WTC11 (cell line): ENCODE measurements around the gene OGT. TPM values are rescaled to one million over a fixed set of nuclear protein-coding genes. Genes with fewer than 3 reads are reported as not detected.

ENCODE experiments used
- ATAC-seq: fragments of 200-7000 bp; cut with Tn5 transposase; 2 replicates; pipeline ENCODE4 v1.10.0; 2021; ENCODE audit warnings: mild to moderate bottlenecking, moderate library complexity
- CTCF ChIA-PET: fragments of 300-600 bp; sonication (Branson Sonifier 250); formaldehyde crosslinking; loops from one replicate; lab custom pipeline; 2021; ENCODE audit warnings: antibody characterized with exemption; lab: Charles Lee
- POLR2A ChIA-PET: fragments of 350-600 bp; sonication (Branson Sonifier 250); formaldehyde crosslinking; loops from one replicate; lab custom pipeline; 2021; ENCODE audit warnings: antibody characterized with exemption; lab: Charles Lee
- DNase-seq: peaks from one replicate; pipeline ENCODE4 v3.0.0; 2021; ENCODE audit warnings: low spot score
- H3K27ac Mint-ChIP-seq: 2 replicates; pipeline ENCODE4 v1.8.0; 2021; ENCODE audit warnings: mixed read lengths
- H3K27me3 Mint-ChIP-seq: 2 replicates; pipeline ENCODE4 v1.8.0; 2021; ENCODE audit warnings: low read depth, mild to moderate bottlenecking, moderate library complexity, mixed read lengths
- H3K36me3 Mint-ChIP-seq: 2 replicates; pipeline ENCODE4 v1.8.0; 2021; ENCODE audit warnings: mixed read lengths
- H3K4me1 Mint-ChIP-seq: 2 replicates; pipeline ENCODE4 v1.8.0; 2022; ENCODE audit warnings: mixed read lengths
- H3K4me3 Mint-ChIP-seq: 2 replicates; pipeline ENCODE4 v1.8.0; 2021; ENCODE audit warnings: mild to moderate bottlenecking, moderate library complexity, mixed read lengths
- H3K9me3 Mint-ChIP-seq: 2 replicates; pipeline ENCODE4 v1.8.0; 2021; ENCODE audit warnings: mixed read lengths
- CREB1 ChIP-seq: sonication (generic); formaldehyde crosslinking; IDR thresholded peaks from 2 replicates; pipeline ENCODE4 v1.8.0; 2023; ENCODE audit warnings: mild to moderate bottlenecking, missing genetic modification reagents
- GABPB1 ChIP-seq: sonication (generic); formaldehyde crosslinking; IDR thresholded peaks from 2 replicates; pipeline ENCODE4 v1.8.1; 2023; ENCODE audit warnings: mild to moderate bottlenecking, missing genetic modification reagents
- KAT7 ChIP-seq: sonication (generic); formaldehyde crosslinking; IDR thresholded peaks from 2 replicates; pipeline ENCODE4 v1.8.1; 2023; ENCODE audit warnings: missing genetic modification reagents, mild to moderate bottlenecking, borderline replicate concordance
- RORB ChIP-seq: fragments of 250-450 bp; sonication (Bioruptor Pico); IDR thresholded peaks from 2 replicates; pipeline ENCODE4 v1.9.0; 2021; ENCODE audit warnings: mild to moderate bottlenecking
- ZNF396 ChIP-seq: fragments of 250-450 bp; sonication (Bioruptor Pico); IDR thresholded peaks from 2 replicates; pipeline ENCODE4 v1.8.0; 2021; ENCODE audit warnings: mild to moderate bottlenecking, moderate library complexity, borderline replicate concordance
- total RNA-seq: library from RNA; stranded (reverse); gene quantifications from 3 replicates; pipeline ENCODE4 v1.2.3, GENCODE V29; 2021
- TF ChIP-seq, protein P1 (sequence below): fragments of 250-450 bp; sonication (Bioruptor Pico); IDR thresholded peaks from 2 replicates; pipeline ENCODE4 v1.9.0; 2021; ENCODE audit warnings: mild to moderate bottlenecking, borderline replicate concordance
- TF ChIP-seq, protein P2 (sequence below): sonication (generic); formaldehyde crosslinking; IDR thresholded peaks from 2 replicates; pipeline ENCODE4 v1.8.1; 2023; ENCODE audit warnings: mild to moderate bottlenecking, moderate library complexity, missing genetic modification reagents
- TF ChIP-seq, protein P3 (sequence below): sonication (generic); formaldehyde crosslinking; IDR thresholded peaks from 2 replicates; pipeline ENCODE4 v1.8.1; 2023; ENCODE audit warnings: mild to moderate bottlenecking, missing genetic modification reagents, moderate library complexity
- TF ChIP-seq, protein P4 (sequence below): sonication (generic); formaldehyde crosslinking; IDR thresholded peaks from 2 replicates; pipeline ENCODE4 v1.8.1; 2022; ENCODE audit warnings: low read depth, missing genetic modification reagents, borderline replicate concordance
- TF ChIP-seq, protein P5 (sequence below): sonication (generic); formaldehyde crosslinking; IDR thresholded peaks from 2 replicates; pipeline ENCODE4 v1.8.0; 2022; ENCODE audit warnings: mild to moderate bottlenecking, missing genetic modification reagents
- TF ChIP-seq, protein P6 (sequence below): sonication (generic); formaldehyde crosslinking; conservative IDR thresholded peaks from 2 replicates; pipeline ENCODE4 v1.8.1; 2023; ENCODE audit warnings: mild to moderate bottlenecking, low read depth, missing genetic modification reagents, moderate library complexity

The OGT gene
- total RNA-seq, 1 experiment from 2014 or later = 126 TPM

DNA sequence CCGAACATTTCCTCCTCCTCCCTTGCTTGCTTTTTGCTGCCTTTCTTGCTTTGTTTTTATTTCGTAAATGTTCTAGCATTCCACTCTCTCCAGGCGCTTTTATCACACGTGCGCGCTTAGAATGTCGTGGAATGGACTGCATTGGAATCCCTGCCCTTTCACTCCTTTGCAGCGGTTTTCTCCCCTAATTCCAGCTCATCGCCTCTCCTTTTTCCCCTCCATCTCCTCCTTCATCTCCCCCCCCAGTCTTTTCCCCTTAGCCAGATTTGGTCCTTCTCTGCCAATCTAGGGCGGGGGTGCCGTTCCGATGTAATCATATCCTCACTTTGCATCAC, 579 bp downstream of the OGT start:
- peak overlapping the region; percentile 95 for H3K4me3 Mint-ChIP-seq
- TF ChIP-seq GABPB1 (CRISPR knock-in tag) = peak; percentile 73
- no peak for TF ChIP-seq CREB1 (CRISPR knock-in tag)
- TF ChIP-seq, all 79 proteins: peak for 1
- ChIA-PET POLR2A (interaction anchor here (1.3 to 1.4 kb wide), 2 partner anchors 12 to 250 kb away, joined by 4 read pairs; partner anchors contain the start of gene NONO), CTCF (no interaction called here)
- H3K36me3 Mint-ChIP-seq = peaks cover 19% of the 10 kb centered on the region
- H3K9me3 Mint-ChIP-seq = peaks cover 11% of the 10 kb centered on the region
- H3K27ac Mint-ChIP-seq = peak overlapping the region; percentile 98
- peaks cover 25% of the 10 kb centered on the region for H3K4me1 Mint-ChIP-seq
- ATAC-seq = no peak
- H3K27me3 Mint-ChIP-seq = no peaks in the 10 kb centered on the region
- DNase-seq = no peak

DNA sequence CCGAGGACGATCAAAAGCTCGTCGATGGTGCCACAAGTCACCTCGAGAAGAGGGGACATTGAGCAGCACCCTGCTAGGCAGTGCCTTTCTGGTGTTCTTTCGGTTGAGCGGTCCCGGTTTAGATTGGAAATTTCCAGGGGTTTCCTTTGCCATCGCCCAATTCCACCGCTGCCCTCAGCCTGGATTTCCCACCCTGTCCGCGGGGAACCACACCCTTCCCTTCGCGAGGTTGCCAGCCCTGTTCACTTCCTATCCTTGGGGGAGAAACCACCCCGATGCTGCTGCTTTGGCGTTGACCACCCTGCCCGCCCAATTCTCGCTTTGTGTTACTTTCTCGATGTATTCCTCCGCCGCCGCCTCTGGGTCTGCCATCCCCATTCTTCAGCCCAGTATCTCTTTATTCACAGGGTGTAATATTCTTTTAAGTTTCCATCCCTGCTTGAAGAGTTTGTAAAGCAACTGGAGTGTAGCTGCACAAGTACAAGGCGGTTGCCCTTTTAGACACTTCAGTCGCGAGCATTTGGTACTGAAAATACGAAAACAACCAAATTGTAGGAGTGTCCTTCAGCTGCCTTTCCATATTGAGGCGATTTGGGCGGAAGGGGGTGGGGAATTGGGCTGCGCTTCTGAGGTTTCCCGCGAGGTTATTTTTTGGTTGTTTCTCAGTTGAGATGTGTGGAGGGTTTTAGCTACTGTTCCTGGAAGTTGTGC, 1.1 kb downstream of the OGT start:
- H3K4me3 Mint-ChIP-seq = peak overlapping the region; percentile 95
- H3K27ac Mint-ChIP-seq = peak overlapping the region; percentile 98
- ChIA-PET CTCF (interaction anchor here (0.7 kb wide), 1 partner anchor 70 kb away, joined by 3 read pairs; no protein-coding TSS in a partner anchor), POLR2A (interaction anchor here (0.6 to 1.4 kb wide), 2 partner anchors 251 to 466 kb away, joined by 3 to 4 read pairs; partner anchors contain the start of genes NONO and SNX12)
- H3K27me3 Mint-ChIP-seq = no peaks in the 10 kb centered on the region
- ATAC-seq (no peak), DNase-seq (peak; percentile 16)
- H3K9me3 Mint-ChIP-seq = peaks cover 11% of the 10 kb centered on the region
- H3K4me1 Mint-ChIP-seq = peaks cover 25% of the 10 kb centered on the region
- TF ChIP-seq, protein P1, sequence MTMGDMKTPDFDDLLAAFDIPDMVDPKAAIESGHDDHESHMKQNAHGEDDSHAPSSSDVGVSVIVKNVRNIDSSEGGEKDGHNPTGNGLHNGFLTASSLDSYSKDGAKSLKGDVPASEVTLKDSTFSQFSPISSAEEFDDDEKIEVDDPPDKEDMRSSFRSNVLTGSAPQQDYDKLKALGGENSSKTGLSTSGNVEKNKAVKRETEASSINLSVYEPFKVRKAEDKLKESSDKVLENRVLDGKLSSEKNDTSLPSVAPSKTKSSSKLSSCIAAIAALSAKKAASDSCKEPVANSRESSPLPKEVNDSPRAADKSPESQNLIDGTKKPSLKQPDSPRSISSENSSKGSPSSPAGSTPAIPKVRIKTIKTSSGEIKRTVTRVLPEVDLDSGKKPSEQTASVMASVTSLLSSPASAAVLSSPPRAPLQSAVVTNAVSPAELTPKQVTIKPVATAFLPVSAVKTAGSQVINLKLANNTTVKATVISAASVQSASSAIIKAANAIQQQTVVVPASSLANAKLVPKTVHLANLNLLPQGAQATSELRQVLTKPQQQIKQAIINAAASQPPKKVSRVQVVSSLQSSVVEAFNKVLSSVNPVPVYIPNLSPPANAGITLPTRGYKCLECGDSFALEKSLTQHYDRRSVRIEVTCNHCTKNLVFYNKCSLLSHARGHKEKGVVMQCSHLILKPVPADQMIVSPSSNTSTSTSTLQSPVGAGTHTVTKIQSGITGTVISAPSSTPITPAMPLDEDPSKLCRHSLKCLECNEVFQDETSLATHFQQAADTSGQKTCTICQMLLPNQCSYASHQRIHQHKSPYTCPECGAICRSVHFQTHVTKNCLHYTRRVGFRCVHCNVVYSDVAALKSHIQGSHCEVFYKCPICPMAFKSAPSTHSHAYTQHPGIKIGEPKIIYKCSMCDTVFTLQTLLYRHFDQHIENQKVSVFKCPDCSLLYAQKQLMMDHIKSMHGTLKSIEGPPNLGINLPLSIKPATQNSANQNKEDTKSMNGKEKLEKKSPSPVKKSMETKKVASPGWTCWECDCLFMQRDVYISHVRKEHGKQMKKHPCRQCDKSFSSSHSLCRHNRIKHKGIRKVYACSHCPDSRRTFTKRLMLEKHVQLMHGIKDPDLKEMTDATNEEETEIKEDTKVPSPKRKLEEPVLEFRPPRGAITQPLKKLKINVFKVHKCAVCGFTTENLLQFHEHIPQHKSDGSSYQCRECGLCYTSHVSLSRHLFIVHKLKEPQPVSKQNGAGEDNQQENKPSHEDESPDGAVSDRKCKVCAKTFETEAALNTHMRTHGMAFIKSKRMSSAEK (CRISPR knock-in tag) = no peak
- TF ChIP-seq, protein P2, sequence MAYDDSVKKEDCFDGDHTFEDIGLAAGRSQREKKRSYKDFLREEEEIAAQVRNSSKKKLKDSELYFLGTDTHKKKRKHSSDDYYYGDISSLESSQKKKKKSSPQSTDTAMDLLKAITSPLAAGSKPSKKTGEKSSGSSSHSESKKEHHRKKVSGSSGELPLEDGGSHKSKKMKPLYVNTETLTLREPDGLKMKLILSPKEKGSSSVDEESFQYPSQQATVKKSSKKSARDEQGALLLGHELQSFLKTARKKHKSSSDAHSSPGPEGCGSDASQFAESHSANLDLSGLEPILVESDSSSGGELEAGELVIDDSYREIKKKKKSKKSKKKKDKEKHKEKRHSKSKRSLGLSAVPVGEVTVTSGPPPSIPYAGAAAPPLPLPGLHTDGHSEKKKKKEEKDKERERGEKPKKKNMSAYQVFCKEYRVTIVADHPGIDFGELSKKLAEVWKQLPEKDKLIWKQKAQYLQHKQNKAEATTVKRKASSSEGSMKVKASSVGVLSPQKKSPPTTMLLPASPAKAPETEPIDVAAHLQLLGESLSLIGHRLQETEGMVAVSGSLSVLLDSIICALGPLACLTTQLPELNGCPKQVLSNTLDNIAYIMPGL = 0 out of 2 replicates have a peak, but pooled peaks have one; percentile 37
- TF ChIP-seq, protein P3, sequence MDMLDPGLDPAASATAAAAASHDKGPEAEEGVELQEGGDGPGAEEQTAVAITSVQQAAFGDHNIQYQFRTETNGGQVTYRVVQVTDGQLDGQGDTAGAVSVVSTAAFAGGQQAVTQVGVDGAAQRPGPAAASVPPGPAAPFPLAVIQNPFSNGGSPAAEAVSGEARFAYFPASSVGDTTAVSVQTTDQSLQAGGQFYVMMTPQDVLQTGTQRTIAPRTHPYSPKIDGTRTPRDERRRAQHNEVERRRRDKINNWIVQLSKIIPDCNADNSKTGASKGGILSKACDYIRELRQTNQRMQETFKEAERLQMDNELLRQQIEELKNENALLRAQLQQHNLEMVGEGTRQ = no peak
- H3K36me3 Mint-ChIP-seq = peaks cover 21% of the 10 kb centered on the region

DNA sequence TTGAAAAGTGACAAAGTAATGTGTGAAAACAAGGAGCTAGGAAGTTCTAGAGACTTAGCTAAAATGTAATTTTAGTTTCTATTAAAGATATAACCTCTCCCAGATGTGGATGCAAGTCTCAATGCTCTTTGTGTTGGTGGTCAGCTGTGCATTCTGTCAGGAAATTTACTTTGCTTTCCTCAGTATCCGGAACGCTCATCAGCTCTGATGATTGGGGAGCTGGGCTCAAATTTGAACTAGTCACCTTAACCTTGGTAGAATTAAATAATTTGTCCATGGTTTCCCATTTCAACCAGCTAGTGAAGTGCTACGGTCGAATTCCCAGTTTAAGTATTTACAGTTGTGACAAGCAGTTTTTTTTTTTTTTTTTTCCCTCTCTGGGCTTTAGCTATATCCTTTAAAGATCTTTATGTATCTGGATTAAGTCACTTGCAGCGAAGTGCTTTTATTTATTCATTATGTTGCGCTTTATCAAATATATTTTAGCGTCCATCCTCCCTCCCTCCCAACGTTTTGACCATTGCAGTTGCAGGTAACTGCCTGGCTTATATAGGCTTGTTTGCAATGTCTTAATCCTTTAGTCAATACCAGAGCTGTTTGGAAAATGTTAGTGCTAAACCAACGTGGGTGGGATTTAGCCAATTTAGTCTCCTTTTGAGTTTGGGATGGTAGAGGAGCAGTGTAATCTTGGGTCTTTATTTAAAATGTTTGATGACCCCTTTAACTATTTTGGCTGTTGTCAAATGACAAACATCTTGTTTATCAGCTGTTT, 2.1 kb downstream of the OGT start:
- ChIA-PET POLR2A (interaction anchor here (0.6 kb wide), 1 partner anchor 467 kb away, joined by 3 read pairs; the partner anchor contains the start of gene SNX12), CTCF (interaction anchor here (0.7 kb wide), 1 partner anchor 69 kb away, joined by 3 read pairs; no protein-coding TSS in a partner anchor)
- TF ChIP-seq, protein P4, sequence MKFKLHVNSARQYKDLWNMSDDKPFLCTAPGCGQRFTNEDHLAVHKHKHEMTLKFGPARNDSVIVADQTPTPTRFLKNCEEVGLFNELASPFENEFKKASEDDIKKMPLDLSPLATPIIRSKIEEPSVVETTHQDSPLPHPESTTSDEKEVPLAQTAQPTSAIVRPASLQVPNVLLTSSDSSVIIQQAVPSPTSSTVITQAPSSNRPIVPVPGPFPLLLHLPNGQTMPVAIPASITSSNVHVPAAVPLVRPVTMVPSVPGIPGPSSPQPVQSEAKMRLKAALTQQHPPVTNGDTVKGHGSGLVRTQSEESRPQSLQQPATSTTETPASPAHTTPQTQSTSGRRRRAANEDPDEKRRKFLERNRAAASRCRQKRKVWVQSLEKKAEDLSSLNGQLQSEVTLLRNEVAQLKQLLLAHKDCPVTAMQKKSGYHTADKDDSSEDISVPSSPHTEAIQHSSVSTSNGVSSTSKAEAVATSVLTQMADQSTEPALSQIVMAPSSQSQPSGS (CRISPR knock-in tag) = no peak
- TF ChIP-seq RORB (no peak), ZNF396 (CRISPR knock-in tag) (no peak), KAT7 (CRISPR knock-in tag) (no peak)
- TF ChIP-seq, protein P5, sequence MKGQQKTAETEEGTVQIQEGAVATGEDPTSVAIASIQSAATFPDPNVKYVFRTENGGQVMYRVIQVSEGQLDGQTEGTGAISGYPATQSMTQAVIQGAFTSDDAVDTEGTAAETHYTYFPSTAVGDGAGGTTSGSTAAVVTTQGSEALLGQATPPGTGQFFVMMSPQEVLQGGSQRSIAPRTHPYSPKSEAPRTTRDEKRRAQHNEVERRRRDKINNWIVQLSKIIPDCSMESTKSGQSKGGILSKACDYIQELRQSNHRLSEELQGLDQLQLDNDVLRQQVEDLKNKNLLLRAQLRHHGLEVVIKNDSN (CRISPR knock-in tag) = no peak
- TF ChIP-seq, protein P6, sequence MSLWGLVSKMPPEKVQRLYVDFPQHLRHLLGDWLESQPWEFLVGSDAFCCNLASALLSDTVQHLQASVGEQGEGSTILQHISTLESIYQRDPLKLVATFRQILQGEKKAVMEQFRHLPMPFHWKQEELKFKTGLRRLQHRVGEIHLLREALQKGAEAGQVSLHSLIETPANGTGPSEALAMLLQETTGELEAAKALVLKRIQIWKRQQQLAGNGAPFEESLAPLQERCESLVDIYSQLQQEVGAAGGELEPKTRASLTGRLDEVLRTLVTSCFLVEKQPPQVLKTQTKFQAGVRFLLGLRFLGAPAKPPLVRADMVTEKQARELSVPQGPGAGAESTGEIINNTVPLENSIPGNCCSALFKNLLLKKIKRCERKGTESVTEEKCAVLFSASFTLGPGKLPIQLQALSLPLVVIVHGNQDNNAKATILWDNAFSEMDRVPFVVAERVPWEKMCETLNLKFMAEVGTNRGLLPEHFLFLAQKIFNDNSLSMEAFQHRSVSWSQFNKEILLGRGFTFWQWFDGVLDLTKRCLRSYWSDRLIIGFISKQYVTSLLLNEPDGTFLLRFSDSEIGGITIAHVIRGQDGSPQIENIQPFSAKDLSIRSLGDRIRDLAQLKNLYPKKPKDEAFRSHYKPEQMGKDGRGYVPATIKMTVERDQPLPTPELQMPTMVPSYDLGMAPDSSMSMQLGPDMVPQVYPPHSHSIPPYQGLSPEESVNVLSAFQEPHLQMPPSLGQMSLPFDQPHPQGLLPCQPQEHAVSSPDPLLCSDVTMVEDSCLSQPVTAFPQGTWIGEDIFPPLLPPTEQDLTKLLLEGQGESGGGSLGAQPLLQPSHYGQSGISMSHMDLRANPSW (CRISPR knock-in tag) = no peak
- DNase-seq = no peak
- Mint-ChIP-seq H3K9me3 (peaks cover 3% of the 10 kb centered on the region; the same call in 1 of the 2 replicates), H3K4me1 (peaks cover 30% of the 10 kb centered on the region), H3K27ac (no peak overlapping the region), H3K4me3 (peak overlapping the region; percentile 95), H3K27me3 (no peaks in the 10 kb centered on the region), H3K36me3 (peaks cover 21% of the 10 kb centered on the region)
- no peak for ATAC-seq
